ENCODE measurements around the gene GAS2. TPM values are rescaled to one million over a fixed set of nuclear protein-coding genes. Genes with fewer than 3 reads are reported as not detected.

The GAS2 gene
- total and polyA plus RNA-seq, 7 donors = 1.1 to 4.8 (median 1.6) TPM

DNA sequence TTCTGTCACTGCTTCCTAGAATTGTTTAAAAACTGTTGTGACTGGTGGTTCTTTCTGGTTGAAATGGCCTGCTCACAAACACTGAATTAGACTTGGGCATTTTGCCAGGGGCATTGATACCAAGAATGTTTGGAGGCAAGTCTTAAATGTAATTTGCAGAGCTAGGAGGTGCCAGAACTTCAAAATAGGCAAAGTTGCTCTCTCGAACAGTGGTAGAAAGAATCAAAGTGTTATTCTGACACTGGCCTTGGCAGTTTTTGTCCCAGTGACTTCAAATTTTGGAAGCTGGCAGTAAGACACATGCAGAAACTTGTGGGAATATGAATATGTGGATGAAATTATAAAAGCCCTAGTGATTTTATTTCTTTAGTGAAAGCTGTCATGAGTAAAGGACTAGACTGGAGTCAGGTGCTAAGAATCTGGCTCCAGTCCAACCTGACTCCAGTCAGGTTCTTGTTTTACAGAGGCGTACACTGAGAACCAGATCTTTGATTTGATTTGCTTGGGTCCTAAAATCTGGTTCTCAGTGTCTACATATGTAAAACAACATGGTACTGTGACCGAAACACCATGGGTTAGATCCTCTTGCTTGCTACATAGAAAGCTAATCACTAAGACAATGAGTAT is 142.3 kb downstream of the GAS2 start:
- TF ChIP-seq EP300 (IDR thresholded peaks at IDR 0.05) (no peak), CTCF (IDR thresholded peaks at IDR 0.05) (no peak), POLR2AphosphoS5 (IDR thresholded peaks at IDR 0.05) (no peak), POLR2A (IDR thresholded peaks at IDR 0.05) (no peak)
- peak overlapping the region in 1 of 4 donors; percentile 42 for H3K27ac ChIP-seq
- WGBS, 2 donors = 90 to 94% methylated on average over 3 of the region's 3 CpGs
- intact Hi-C loops (cut with DNase I) = no loop called here
- no peaks in the 10 kb centered on the region for H3K4me1 ChIP-seq
- no peaks in the 10 kb centered on the region for H3K27me3 ChIP-seq
- no peaks in the 10 kb centered on the region for H3K36me3 ChIP-seq
- peaks cover 0 to 3% (median 0%) of the 10 kb centered on the region in 4 donors for H3K9me3 ChIP-seq
- no peak overlapping the region for H3K4me3 ChIP-seq
- no peak for DNase-seq

- intact Hi-C loops (cut with DNase I) = no loop called here
- no peak for DNase-seq
- H3K4me3 ChIP-seq = no peak overlapping the region
- H3K36me3 ChIP-seq = no peaks in the 10 kb centered on the region
- no peaks in the 10 kb centered on the region for H3K4me1 ChIP-seq
- H3K9me3 ChIP-seq = peaks cover 0 to 3% (median 0%) of the 10 kb centered on the region in 4 donors
- 93 to 96% methylated on average over 3 of the region's 3 CpGs for WGBS, 2 donors
- H3K27ac ChIP-seq = no peak overlapping the region
- H3K27me3 ChIP-seq = no peaks in the 10 kb centered on the region
- no peak for TF ChIP-seq POLR2A (IDR thresholded peaks at IDR 0.05)
- TF ChIP-seq POLR2AphosphoS5 (IDR thresholded peaks at IDR 0.05) = no peak
- TF ChIP-seq CTCF (IDR thresholded peaks at IDR 0.05) = no peak
- TF ChIP-seq EP300 (IDR thresholded peaks at IDR 0.05) = no peak
These were observed 143.5 kb downstream of the GAS2 start for GRCh38 chr11:22809893-22810292.

DNA sequence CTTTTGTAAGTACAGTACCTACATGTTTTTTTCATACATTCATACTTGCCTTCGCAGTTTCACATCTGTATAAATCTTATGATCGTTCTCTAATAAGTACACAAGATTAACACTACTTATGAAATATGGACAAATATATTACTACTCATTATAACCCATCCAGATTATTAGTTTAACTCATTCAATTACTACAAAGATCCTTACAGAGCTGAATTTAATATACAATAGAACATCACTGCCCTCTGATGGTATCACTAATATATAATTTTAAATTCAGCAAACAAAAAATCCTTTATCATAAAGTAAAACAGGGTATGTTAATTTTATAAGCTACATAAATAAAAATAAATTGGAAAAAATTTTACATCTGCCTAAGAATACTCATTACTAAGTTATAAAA is 155.8 kb downstream of the GAS2 start:
- intact Hi-C loops (cut with DNase I) = no loop called here
- Histone ChIP-seq H3K27me3 (no peaks in the 10 kb centered on the region), H3K36me3 (peaks cover 0 to 77% (median 8%) of the 10 kb centered on the region in 4 donors), H3K4me1 (no peaks in the 10 kb centered on the region), H3K4me3 (no peak overlapping the region), H3K9me3 (no peaks in the 10 kb centered on the region), H3K27ac (no peak overlapping the region)
- TF ChIP-seq POLR2A (IDR thresholded peaks at IDR 0.05) (no peak), CTCF (IDR thresholded peaks at IDR 0.05) (no peak), POLR2AphosphoS5 (IDR thresholded peaks at IDR 0.05) (no peak), EP300 (IDR thresholded peaks at IDR 0.05) (no peak)
- no peak for DNase-seq
- WGBS, 2 donors = 96 to 97% methylated on average over 2 of the region's 2 CpGs

GRCh38 chr11:22828373-22828772 is 162.0 kb downstream of the GAS2 start:
- Histone ChIP-seq H3K9me3 (no peaks in the 10 kb centered on the region), H3K36me3 (peaks cover 0 to 30% (median under 1%) of the 10 kb centered on the region in 4 donors), H3K27me3 (no peaks in the 10 kb centered on the region), H3K4me3 (peak overlapping the region in 1 of 4 donors; percentile 91), H3K4me1 (peaks cover 0 to 13% (median 3%) of the 10 kb centered on the region in 4 donors), H3K27ac (no peak overlapping the region)
- no peak for DNase-seq
- WGBS, 2 donors = 55 to 56% methylated on average over 6 of the region's 6 CpGs
- intact Hi-C loops (cut with DNase I) = loop anchor here (5.0 kb wide), 1 partner anchor 201 kb away; the partner anchor contains the start of gene FANCF
- TF ChIP-seq POLR2A (IDR thresholded peaks at IDR 0.05) (no peak), POLR2AphosphoS5 (IDR thresholded peaks at IDR 0.05) (no peak), CTCF (IDR thresholded peaks at IDR 0.05) (no peak), EP300 (IDR thresholded peaks at IDR 0.05) (no peak)
